Immature natural killer cell (primary cell): ENCODE results near the gene MND1. TPM values are rescaled to one million over a fixed set of nuclear protein-coding genes. Genes with fewer than 3 reads are reported as not detected.
A peak's percentile ranks its signal among the peaks of the same experiment; 100 is the strongest.
"Not testable (repeated sequence)": the region's sequence is repeated elsewhere in the genome, so short reads cannot be mapped to it uniquely, and the experiment has no call there.

Experiments
- DNase-seq, 3 donors: peaks; one replicate each; pipeline ENCODE4 v3.0.0; 2022; ENCODE audit warnings: mixed read lengths in 1 of 3
- H3K27ac Mint-ChIP-seq, 6 donors: one replicate each; pipeline ENCODE4 v1.8.0; 2020; ENCODE audit warnings: mixed read lengths in 6 of 6, mild to moderate bottlenecking in 5 of 6, inconsistent platforms in 4 of 6, moderate library complexity in 3 of 6
- H3K27me3 Mint-ChIP-seq, 3 donors: one replicate each; pipeline ENCODE4 v1.8.0; 2020 to 2021; ENCODE audit warnings: low read depth in 3 of 3, mild to moderate bottlenecking in 3 of 3, mixed read lengths in 3 of 3, moderate library complexity in 3 of 3, inconsistent platforms in 1 of 3
- H3K36me3 Mint-ChIP-seq, 3 donors: one replicate each; pipeline ENCODE4 v1.8.0; 2020; ENCODE audit warnings: mixed read lengths in 3 of 3, inconsistent platforms in 2 of 3, mild to moderate bottlenecking in 2 of 3
- H3K4me1 Mint-ChIP-seq, 2 donors: one replicate each; pipeline ENCODE4 v1.8.0; 2020; ENCODE audit warnings: inconsistent platforms in 2 of 2, mild to moderate bottlenecking in 2 of 2, mixed read lengths in 2 of 2, moderate library complexity in 1 of 2
- H3K4me3 Mint-ChIP-seq, 5 donors: one replicate each; pipeline ENCODE4 v1.8.0; 2020; ENCODE audit warnings: mild to moderate bottlenecking in 5 of 5, mixed read lengths in 5 of 5, inconsistent platforms in 3 of 5, moderate library complexity in 3 of 5
- H3K9me3 Mint-ChIP-seq, 6 donors: one replicate each; pipeline ENCODE4 v1.8.0; 2020; ENCODE audit warnings: mild to moderate bottlenecking in 6 of 6, mixed read lengths in 6 of 6, inconsistent platforms in 4 of 6, moderate library complexity in 3 of 6
- polyA plus RNA-seq, 3 donors: library from polyadenylated mRNA; unstranded; fragments of 300-500 nt; fragmentation: Illumina TruSeq; gene quantifications; one replicate each; pipeline ENCODE4 v1.2.3, GENCODE V29; 2021

Gene MND1
- polyA plus RNA-seq, 3 donors from 2014 or later, result 0.67 to 0.82 TPM; not detected in 1

- no peak overlapping the region for H3K27ac Mint-ChIP-seq
- no peak overlapping the region for H3K4me3 Mint-ChIP-seq
- no peaks in the 10 kb centered on the region for H3K9me3 Mint-ChIP-seq
- peaks cover 0 to 2% (median 0%) of the 10 kb centered on the region in 3 donors for H3K27me3 Mint-ChIP-seq
- no peaks in the 10 kb centered on the region for H3K36me3 Mint-ChIP-seq
- no peak for DNase-seq
- peaks cover 17 to 22% of the 10 kb centered on the region in 2 donors for H3K4me1 Mint-ChIP-seq
Measured at GRCh38 chr4:153448003-153448731, 103.7 kb downstream of the MND1 start.

GRCh38 chr4:153449338-153449737 is 104.8 kb downstream of the MND1 start:
- peak overlapping the region in 1 of 6 donors; percentile 60 for H3K27ac Mint-ChIP-seq
- H3K36me3 Mint-ChIP-seq, result no peaks in the 10 kb centered on the region
- H3K27me3 Mint-ChIP-seq, result peaks cover 0 to 2% (median 0%) of the 10 kb centered on the region in 3 donors
- no peak overlapping the region for H3K4me3 Mint-ChIP-seq
- DNase-seq, result no peak
- H3K9me3 Mint-ChIP-seq, result no peaks in the 10 kb centered on the region
- peaks cover 17 to 19% of the 10 kb centered on the region in 2 donors for H3K4me1 Mint-ChIP-seq

GRCh38 chr4:153450544-153450917 is 106.0 kb downstream of the MND1 start:
- peak overlapping the region; percentile 43 to 92 (median 64) for H3K27ac Mint-ChIP-seq
- peaks cover 0 to 2% (median 0%) of the 10 kb centered on the region in 3 donors for H3K27me3 Mint-ChIP-seq
- no peaks in the 10 kb centered on the region for H3K36me3 Mint-ChIP-seq
- peak overlapping the region; percentile 3 to 72 (median 43) for H3K4me3 Mint-ChIP-seq
- H3K4me1 Mint-ChIP-seq, result peaks cover 17 to 19% of the 10 kb centered on the region in 2 donors
- no peak for DNase-seq
- no peaks in the 10 kb centered on the region for H3K9me3 Mint-ChIP-seq

- not testable (repeated sequence) for H3K27me3 Mint-ChIP-seq, H3K9me3 Mint-ChIP-seq, H3K27ac Mint-ChIP-seq, H3K36me3 Mint-ChIP-seq, DNase-seq, H3K4me3 Mint-ChIP-seq
- H3K4me1 Mint-ChIP-seq, result peaks cover 17 to 19% of the 10 kb centered on the region in 2 donors
Measured at GRCh38 chr4:153451145-153451544, 106.7 kb downstream of the MND1 start.

- peaks cover 17 to 19% of the 10 kb centered on the region in 2 donors for H3K4me1 Mint-ChIP-seq
- no peaks in the 10 kb centered on the region for H3K9me3 Mint-ChIP-seq
- H3K4me3 Mint-ChIP-seq, result peak overlapping the region in 1 of 5 donors; percentile 33
- H3K27ac Mint-ChIP-seq, result peak overlapping the region in 1 of 6 donors; percentile 61
- peaks cover 0 to 2% (median 0%) of the 10 kb centered on the region in 3 donors for H3K27me3 Mint-ChIP-seq
- no peaks in the 10 kb centered on the region for H3K36me3 Mint-ChIP-seq
- DNase-seq, result no peak
Measured at GRCh38 chr4:153451911-153452657, 107.6 kb downstream of the MND1 start.

GRCh38 chr4:153452658-153453378 is 108.3 kb downstream of the MND1 start:
- Mint-ChIP-seq H3K4me3 (no peak overlapping the region), H3K4me1 (peaks cover 15 to 19% of the 10 kb centered on the region in 2 donors), H3K27ac (peak overlapping the region in 1 of 6 donors; percentile 26), H3K9me3 (no peaks in the 10 kb centered on the region), H3K27me3 (peaks cover 0 to 2% (median 0%) of the 10 kb centered on the region in 3 donors), H3K36me3 (no peaks in the 10 kb centered on the region)
- DNase-seq, result no peak

GRCh38 chr4:153453402-153453801 is 108.9 kb downstream of the MND1 start:
- Mint-ChIP-seq H3K27me3 (peaks cover 0 to 2% (median 0%) of the 10 kb centered on the region in 3 donors), H3K27ac (no peak overlapping the region), H3K9me3 (no peaks in the 10 kb centered on the region), H3K36me3 (no peaks in the 10 kb centered on the region), H3K4me3 (no peak overlapping the region), H3K4me1 (peaks cover 15 to 19% of the 10 kb centered on the region in 2 donors)
- no peak for DNase-seq

GRCh38 chr4:153458969-153459368 is 114.5 kb downstream of the MND1 start:
- H3K27ac Mint-ChIP-seq, result peak overlapping the region in 2 of 6 donors; percentile 65 to 68
- no peak overlapping the region for H3K4me3 Mint-ChIP-seq
- H3K36me3 Mint-ChIP-seq, result peaks cover 0 to 6% (median 0%) of the 10 kb centered on the region in 3 donors
- peaks cover 0 to 2% (median 0%) of the 10 kb centered on the region in 3 donors for H3K27me3 Mint-ChIP-seq
- no peaks in the 10 kb centered on the region for H3K4me1 Mint-ChIP-seq
- no peak for DNase-seq
- no peaks in the 10 kb centered on the region for H3K9me3 Mint-ChIP-seq

- H3K27ac Mint-ChIP-seq, H3K27me3 Mint-ChIP-seq, H3K9me3 Mint-ChIP-seq, DNase-seq, H3K4me3 Mint-ChIP-seq, H3K36me3 Mint-ChIP-seq: not testable (repeated sequence)
- H3K4me1 Mint-ChIP-seq, result peaks cover 9 to 14% of the 10 kb centered on the region in 2 donors
Measured at GRCh38 chr4:153461549-153461948, 117.1 kb downstream of the MND1 start.

GRCh38 chr4:153464068-153464467 is 119.6 kb downstream of the MND1 start:
- Mint-ChIP-seq H3K27me3 (peaks cover 2 to 8% (median 2%) of the 10 kb centered on the region in 3 donors), H3K4me3 (peak overlapping the region in 1 of 5 donors; percentile 40), H3K9me3 (no peaks in the 10 kb centered on the region), H3K36me3 (peaks cover 0 to 2% (median 0%) of the 10 kb centered on the region in 3 donors), H3K27ac (no peak overlapping the region), H3K4me1 (peaks cover 29 to 37% of the 10 kb centered on the region in 2 donors)
- DNase-seq, result no peak

Other genes with a start within 250 kb of the MND1 start
- under 1 TPM in 1 of 3 donors, not detected in 2; 0.51 TPM for gene TRIM2, start 140.2 kb upstream of the MND1 start, polyA plus RNA-seq
- 10 to 100 TPM in 2 of 3 donors, 1 to 10 TPM in 1; 9.3 to 32.4 (median 20.6) TPM for gene TMEM131L, start 121.7 kb downstream of the MND1 start, polyA plus RNA-seq